ENCODE measurements around the gene HDDC2.

HDDC2 gene, protein sequence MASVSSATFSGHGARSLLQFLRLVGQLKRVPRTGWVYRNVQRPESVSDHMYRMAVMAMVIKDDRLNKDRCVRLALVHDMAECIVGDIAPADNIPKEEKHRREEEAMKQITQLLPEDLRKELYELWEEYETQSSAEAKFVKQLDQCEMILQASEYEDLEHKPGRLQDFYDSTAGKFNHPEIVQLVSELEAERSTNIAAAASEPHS

GRCh38 chr6:125301435-125302391, at the start of gene HDDC2:
TSS of gene HDDC2 (minus strand) at chr6:125301967. CDS start at chr6:125301932, 35 bp downstream.
- DNase-seq (ENCODE audit: low spot score) = peak; percentile 88

- DNase-seq (ENCODE audit: low spot score) = no peak
Measured at GRCh38 chr6:125346926-125347563, 45.3 kb upstream of the HDDC2 start.

- DNase-seq (ENCODE audit: low spot score) = no peak
Measured at GRCh38 chr6:125346201-125346925, 44.6 kb upstream of the HDDC2 start.

DNA sequence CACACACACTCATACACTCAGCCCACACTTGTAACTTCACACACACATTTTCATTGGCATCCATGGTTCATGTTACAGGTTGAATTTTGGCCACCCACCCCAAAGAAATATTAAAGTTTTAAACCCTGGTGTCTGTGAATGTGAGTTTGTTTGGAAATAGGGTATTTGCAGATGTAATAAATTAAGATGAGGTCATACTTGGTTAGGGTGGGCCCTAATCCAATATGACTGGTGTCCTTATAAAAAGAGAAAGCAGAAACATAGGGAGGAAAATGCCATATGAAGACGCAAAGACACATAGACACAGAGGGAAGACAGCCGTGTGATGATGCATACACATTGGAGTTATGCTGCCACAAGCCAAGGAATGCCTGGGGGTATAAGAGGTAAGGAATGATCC, 39.7 kb upstream of the HDDC2 start:
- DNase-seq (ENCODE audit: low spot score) = no peak

DNA sequence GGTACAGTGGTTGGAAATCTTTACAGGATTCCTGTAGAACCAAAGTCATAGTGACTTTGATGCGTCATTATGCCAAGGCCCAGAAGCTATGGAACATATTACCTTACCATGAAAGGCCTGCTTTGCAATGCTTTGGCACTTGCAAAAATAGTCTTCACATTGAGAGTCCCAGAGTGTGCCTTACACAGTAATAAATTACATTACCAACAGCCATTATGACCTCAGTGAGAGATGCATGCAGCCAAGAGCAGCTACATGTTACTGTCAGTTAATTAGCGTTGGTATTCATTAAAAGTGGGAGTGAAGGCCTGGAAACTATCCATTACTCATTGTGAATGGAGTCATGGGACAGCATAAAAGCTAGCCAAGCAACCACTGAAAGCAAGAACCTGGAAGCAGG, 39.2 kb upstream of the HDDC2 start:
- DNase-seq (ENCODE audit: low spot score) = no peak

GRCh38 chr6:125340175-125340835, 38.5 kb upstream of the HDDC2 start:
- DNase-seq (ENCODE audit: low spot score) = no peak

- no peak for DNase-seq (ENCODE audit: low spot score)
Measured at GRCh38 chr6:125339653-125340052, 37.9 kb upstream of the HDDC2 start.

DNA sequence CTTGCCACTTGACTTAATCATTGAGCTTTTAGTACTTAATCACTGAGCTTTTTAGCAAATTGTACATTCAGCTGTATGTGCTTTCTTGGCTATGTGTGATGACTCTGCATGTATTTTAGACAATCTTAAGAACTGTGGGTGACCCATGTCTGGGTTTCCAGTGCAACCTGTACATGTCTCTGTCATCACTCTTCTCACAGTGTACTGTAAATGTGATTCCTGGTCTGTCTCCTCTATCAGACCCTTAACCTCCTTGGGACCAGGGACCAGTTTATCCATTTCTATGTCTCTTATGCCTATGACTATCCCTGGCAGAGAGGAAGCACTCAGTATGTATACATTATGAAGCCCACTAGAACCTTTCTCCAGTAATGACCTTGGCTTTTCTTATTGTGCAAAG, 36.6 kb upstream of the HDDC2 start:
- no peak for DNase-seq (ENCODE audit: low spot score)

- no peak for DNase-seq (ENCODE audit: low spot score)
Measured at GRCh38 chr6:125337706-125338105, 35.9 kb upstream of the HDDC2 start.

GRCh38 chr6:125332664-125333063, 30.9 kb upstream of the HDDC2 start:
- no peak for DNase-seq (ENCODE audit: low spot score)

DNA sequence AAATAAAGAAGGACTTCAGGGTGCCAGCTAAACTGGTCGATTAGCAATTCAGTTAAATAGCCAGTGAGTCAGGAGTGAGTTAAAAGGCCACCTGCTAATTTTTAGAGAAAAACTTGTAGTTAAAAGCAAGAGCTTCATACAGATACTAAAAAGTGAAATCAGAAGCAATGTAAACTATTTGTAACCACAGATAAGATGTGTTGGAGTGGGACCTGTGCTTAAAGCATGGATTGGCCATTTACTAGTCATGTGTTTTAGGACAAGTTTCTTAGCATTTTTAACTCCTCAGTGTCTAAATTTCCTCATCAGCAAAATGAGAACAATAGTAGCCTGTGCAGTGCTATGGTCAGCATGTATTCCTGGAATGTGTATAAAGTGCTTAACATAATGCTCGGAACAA, 23.8 kb upstream of the HDDC2 start:
- no peak for DNase-seq (ENCODE audit: low spot score)

- DNase-seq (ENCODE audit: low spot score) = no peak
Measured at GRCh38 chr6:125323376-125323775, 21.6 kb upstream of the HDDC2 start.

DNA sequence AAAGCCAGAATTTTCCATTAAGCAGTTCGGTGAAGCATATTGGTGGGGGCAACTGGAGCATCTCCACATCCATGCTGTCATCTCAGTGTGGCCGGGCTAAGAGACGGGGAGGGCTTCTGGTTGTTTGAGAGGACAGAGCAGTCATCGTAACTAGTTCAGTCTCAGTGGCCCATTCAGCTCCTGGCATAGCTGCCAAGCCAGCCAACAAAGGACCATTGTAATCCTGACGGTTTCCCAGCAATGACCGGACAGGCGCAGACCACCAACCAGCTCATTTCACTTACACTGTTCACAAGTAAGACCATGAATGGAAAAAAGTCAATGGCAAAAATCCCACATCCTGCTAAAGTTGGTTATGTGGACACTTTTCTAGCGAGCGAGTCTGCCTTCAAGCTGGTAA, 14.9 kb upstream of the HDDC2 start:
- DNase-seq (ENCODE audit: low spot score) = no peak

DNA sequence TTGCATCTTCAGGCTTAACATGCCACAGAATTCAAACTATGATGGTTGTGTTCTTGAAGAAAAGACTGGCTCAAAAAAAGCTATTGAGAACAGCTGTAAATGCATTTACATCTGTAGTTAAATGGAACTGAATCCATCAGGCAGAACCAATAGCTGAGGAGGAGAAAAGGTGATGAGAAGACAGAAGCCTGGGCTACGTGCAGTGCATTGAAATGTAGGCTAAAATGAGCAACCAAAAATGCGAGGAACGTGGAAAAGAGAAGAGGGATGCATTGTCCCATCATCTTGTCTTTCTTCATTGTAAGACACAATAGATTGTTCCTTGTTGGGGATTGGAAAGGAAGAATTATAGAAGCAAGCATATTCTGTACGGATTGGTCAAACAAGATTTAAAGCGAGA, 13.8 kb upstream of the HDDC2 start:
- no peak for DNase-seq (ENCODE audit: low spot score)

GRCh38 chr6:125314009-125314581, 12.3 kb upstream of the HDDC2 start:
- DNase-seq (ENCODE audit: low spot score) = peak; percentile 78

DNA sequence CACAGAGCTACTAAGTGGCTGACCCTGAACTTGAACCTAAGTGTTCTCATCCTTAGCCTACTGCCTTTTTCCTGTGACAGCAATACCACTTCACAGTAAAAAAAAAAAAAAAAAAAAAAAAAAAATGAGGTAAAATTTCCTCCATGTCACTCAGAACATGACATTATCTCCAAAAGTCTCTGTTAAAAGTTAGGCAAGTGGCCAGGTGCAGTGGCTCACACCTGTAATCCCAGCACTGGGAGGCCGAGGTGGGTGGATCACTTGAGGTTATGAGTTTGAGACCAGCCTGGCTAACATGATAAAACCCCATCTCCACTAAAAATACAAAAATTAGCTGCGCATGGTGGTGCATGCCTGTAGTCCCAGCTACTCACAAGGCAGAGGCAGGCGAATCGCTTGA, 11.2 kb upstream of the HDDC2 start:
- no peak for DNase-seq (ENCODE audit: low spot score)

DNA sequence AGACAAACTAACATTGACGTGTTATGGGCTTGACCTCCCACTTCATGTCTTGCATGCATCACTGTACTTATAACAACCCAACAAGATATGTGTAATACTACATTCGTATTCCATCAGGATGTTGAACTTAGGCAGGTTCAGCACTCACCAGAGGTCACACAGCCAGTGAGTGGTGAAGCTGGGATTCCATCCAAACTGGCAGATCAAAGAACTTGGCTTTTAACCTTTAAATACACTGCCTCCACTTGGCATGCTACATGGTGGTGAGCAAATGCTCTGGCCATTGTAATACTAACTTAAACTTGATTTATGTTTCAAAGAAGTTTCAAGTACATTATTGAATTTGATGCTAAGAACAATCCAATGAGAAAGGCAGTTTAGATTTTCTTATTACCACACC, 10.7 kb upstream of the HDDC2 start:
- DNase-seq (ENCODE audit: low spot score) = no peak

- DNase-seq (ENCODE audit: low spot score) = peak; percentile 56
Measured at GRCh38 chr6:125310994-125311649, 9.4 kb upstream of the HDDC2 start.

GRCh38 chr6:125307964-125308615, 6.3 kb upstream of the HDDC2 start:
- no peak for DNase-seq (ENCODE audit: low spot score)

DNA sequence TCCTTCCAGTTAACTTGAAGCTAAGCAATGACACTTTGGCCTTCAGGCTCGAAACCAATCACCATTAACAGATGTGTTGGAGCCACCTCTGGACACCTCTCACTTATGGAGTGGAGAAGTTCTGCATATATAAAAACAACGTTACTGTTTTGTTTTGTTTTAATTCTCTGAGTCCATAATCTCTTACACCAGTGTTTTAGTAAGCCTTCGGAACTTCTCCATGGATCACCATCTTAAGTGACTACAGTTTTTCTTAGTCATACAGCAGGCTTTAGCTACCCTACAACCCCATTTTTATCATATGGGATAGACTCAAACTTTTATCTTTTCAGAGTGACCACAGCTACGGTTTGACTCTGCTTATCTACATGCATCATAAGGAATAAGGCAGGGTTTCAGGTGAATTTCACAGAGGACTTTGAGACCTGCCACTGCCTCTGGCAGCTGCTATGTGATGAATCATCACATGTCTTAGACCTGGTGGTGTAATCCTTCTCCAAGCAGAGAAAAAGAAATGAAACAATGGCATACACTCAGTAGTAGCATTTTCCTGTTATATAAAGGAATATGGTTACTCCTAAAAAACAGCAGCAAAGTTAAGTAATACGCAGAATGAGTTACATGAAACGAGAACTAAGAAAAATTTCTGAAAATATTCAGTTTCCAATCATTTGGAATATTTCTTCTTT, 5.5 kb upstream of the HDDC2 start:
- peak; percentile 21 for DNase-seq (ENCODE audit: low spot score)
